NCI-H2227 (cell line): ENCODE measurements around the gene ERP29.
"Not testable (repeated sequence)": the region's sequence is repeated elsewhere in the genome, so short reads cannot be mapped to it uniquely, and the experiment has no call there.

ENCODE experiments used
- DNase-seq: peaks from one replicate; lab custom pipeline; 2025; ENCODE audit not compliant: unreplicated experiment; lab: John Stamatoyannopoulos, UW

ERP29 gene

DNA sequence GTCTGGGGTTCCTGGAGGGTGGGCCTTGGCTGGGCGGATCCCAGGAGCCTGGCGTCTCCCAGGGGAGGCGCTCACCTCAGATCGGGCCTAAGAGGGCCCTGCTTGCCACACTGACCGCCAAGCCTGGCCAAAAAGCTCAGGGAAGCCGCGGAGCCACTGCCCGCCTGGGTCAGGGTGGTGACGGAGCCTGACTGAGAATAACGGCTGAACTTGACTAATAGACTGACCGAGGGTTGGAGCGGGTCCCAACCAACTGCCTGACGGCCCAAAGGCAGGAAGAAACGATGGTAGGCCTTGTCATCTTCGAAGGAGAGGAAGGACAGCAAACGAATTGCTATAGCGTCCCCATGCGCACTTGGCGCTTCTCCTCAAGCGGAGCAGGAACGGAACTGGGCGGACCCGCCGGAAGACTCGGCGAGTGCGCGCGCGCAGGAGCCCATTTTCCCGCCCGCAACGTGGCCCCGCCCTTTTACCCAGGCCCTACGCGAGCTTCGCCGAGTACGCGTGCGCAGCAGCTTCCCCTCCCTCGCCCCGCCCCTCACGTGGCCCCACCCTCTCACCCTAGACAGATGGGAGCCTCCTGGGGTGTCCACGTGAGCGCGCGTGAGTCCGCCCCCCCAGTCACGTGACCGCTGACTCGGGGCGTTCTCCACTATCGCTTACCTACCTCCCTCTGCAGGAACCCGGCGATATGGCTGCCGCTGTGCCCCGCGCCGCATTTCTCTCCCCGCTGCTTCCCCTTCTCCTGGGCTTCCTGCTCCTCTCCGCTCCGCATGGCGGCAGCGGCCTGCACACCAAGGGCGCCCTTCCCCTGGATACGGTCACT is at the start of gene ERP29, which contains the start of gene TMEM116:
ERP29 (plus strand) TSS at position 652 of the 826 bp plus-strand sequence; CDS start at position 692, 40 bp downstream.
TMEM116 (minus strand) TSS at position 391 of the 826 bp plus-strand sequence. CDS start 7,895 bp downstream, outside the sequence.
- peak; percentile 99 for DNase-seq

DNA sequence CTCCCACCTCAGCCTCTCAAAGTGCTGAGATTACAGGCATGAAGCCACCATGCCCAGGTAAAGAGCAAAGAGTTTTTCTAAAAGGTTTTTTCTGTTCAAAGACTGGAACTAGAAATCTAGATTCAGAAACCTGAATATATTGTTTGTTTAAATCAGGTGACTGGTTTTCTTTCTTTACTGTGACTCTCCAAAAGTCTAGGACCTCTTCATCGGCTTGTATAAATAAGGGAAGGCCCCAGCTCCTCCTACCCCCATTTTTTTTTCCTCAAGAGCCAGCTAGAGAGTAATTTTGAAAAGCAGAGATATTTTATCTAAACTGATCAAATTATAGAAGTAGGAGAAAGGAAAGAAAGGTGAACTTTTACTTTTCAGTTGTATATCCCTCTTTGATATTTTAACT is 48.3 kb upstream of the ERP29 start:
- DNase-seq = no peak

DNA sequence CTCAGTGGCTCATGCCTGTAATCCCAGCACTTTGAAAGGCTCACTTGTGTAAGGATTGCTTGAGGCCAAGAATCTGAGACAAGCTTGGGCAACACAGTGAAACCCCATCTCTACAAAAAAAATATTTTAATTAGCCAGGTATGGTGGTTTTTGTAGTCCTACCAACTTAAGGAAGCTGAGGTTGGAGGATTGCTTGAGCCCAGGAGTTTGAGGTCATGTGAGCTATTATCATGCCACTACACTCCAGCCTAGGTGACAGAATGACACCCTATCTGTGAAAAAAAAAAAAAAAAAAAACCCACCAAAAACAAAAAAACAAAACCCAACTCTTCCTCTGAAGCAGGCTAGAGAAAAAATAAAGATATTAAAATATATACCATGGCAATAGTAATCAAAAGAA is 41.4 kb upstream of the ERP29 start:
- no peak for DNase-seq

DNA sequence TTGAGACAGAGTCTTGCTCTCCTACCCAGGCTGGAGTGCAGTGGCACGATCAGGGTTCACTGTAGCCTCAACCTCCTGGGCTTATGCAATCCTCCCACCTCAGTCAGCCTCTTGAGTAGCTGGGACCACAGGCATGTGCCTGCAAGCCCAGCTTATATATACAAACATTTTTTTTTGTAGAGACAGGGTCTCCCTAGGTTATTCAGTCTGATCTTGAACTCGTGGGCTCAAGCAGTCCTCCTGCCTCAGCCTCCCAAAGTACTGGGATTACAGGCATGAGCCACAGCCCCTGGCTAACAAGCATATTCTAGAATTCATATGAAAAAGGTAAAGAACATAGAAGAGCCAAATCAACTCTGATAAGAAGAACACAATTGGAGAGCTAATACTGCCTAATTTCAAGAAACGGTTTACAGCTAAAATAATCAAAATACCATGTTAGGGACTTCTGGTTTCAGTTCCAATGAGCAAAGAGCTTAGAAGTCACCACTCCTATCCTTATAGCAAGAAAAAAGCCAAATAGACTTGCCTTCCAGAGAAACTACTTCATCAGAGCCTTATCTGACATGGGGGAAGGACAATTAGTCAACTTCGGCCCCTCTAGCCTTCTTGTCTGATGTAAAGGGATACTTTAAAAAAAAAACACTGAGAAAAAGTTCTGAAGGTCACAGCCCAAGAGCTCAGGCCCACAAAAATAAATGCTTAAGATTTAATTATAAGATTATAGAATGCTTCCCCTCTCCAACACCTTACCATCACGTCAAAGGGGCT is 37.9 kb upstream of the ERP29 start:
- DNase-seq = no peak

DNA sequence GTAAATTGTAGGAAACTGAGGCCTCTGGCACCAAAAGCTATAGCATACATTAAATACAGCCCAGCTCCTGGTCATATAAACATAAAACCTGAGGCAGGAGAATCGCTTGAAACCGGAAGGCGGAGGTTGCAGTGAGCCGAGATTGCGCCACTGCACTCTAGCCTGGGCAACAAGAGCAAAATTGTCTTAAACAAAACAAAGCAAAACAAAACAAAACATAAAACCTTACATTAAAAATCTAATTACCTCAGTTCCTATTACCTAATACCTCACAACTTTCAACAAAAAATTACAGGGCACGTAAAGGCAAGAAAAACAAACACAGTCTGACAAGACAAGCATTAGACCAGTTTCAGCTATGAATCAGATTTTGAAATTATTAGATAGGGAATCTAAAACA is 36.9 kb upstream of the ERP29 start:
- no peak for DNase-seq

DNA sequence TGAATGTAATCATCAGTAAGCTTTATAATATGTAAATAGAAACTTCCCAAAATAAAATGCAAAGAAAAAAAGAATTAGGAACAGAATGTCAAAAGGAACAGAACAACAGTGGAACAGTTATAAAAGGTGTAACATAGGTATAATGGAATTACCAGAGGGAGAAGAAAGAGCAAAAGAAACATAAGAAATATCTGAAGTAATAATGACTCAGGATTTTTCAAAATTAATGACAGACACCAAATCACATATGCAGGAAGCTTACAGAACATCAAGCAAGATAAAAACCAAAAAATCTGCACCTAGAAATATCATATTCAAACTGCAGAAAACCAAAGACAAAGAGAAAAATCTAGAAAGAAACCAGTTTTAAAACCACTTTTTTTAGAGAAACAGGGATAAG is 36.4 kb upstream of the ERP29 start:
- DNase-seq = no peak

DNA sequence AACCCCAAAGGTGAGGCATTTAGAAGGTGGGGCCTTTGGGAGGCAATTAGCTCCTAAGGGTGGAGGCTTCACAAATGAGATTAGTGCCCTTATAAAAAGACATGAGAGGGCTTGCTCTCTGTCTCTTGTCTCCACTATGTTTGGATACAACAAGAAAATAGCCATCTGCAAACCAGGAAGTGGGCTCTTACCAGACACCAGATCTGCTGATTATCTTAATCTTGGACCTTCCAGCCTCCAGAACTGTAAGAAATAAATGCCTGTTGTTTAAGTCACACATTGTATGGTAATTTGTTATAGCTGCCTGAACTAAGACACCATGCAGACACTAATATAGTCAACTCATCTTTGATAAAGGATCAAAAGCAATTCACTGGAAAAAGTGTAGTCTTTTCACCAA is 34.7 kb upstream of the ERP29 start:
- no peak for DNase-seq

DNA sequence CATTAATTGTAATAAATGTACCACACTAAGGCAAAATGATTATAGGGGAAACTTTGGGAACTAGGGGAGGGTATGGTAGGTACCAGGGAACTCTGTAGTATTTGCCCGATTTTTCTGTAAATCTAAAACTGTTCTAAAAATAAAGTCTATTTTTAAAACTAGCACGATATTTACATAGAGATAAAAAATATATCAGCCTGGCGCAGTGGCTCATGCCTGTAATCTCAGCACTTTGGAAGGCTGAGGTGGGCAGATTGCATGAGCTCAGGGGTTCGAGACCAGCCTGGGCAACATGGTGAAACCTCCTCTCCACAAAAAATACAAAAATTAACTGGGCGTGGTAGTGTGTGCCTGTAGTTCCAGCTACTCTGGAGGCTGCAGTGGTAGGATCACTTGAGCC is 32.6 kb upstream of the ERP29 start:
- DNase-seq = no peak

DNA sequence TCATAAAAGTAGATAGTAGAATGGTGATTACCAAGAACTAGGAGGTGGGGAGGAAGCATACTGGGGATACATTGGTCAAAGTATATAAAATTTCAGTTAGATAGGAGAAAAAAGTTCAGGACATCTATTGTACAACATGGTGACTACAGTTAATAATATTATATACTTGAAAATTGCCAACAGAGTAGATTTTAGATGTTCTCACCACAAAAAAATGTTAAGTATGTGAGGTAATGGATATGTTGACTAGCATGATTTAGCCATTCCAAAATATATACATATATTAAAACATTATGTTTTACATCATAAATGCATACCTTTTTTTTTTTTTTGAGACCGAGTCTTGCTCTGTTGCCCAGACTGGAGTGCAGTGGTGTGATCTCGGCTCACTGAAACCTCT is 31.2 kb upstream of the ERP29 start:
- DNase-seq = no peak

DNA sequence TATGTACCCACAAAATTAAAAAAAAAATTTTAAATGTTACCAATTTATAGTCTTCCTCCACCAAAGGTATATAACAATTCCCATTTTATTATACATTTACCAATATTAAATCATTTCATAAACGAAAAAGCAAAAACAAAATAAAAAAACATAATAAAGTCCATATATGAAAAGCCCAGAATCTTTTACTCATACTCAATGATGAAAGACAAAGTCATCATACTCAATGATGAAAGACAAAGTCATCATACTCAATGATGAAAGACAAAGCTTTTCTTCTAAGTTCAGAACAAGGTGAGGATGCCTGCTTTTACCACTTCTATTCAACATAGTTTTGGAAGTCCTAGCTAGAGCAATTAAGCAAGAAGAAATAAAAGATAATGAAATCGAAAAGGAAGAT is 28.4 kb upstream of the ERP29 start:
- DNase-seq = no peak

DNA sequence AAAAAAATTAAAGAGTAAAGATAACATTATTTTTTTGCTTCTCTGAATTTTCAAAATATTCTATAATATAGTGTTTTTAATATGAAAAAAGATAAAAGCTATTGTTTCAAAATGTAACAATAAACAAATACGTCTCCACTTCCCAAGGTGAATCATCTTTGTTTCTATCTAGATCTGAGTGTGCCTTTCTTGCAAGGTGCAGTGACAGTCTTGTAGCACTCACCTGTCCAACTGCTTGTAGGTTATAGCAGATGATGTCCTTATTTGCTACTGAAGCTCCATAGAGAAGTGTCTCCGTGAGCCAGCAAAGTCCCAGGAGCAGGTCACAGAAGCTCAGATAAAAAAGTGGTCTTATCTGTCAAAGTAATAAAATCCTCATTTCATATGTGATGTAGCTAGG is 21.7 kb upstream of the ERP29 start:
- DNase-seq = no peak

DNA sequence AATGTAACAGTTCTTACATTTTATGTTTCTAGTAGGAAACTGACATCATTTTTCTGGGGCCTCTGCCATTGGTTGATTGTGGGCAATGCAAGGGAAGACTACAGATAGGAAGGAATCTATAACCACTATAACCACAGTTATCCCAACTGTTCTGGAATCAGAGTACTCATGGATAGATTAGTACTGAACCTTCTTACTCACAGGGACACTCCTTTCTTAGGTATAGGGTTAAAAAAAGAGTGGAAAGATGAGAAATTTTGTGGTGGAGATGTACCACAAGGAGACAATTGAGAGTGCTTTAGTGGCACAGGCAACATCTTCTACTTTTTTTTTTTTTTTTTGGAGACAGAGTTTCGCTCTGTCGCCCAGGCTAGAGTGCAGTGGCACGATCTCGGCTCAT is 21.3 kb upstream of the ERP29 start:
- DNase-seq = no peak

DNA sequence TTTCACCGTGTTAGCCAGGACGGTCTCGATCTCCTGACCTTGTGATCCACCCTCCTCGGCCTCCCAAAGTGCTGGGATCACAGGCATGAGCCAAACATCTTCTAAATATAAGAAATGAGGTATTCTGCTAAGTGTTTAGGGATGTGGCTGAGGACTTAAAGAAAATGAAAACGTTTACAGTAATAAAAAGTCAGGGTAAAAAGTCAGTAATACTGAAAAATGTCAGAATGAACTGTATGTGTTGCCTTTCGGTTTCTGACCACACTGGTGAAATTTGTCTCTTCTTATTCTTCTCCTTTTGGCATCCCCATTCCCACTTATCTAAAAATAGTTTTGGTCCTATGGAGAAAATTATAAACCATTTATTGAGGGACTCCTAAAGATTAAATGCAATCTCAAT is 20.8 kb upstream of the ERP29 start:
- DNase-seq = no peak

DNA sequence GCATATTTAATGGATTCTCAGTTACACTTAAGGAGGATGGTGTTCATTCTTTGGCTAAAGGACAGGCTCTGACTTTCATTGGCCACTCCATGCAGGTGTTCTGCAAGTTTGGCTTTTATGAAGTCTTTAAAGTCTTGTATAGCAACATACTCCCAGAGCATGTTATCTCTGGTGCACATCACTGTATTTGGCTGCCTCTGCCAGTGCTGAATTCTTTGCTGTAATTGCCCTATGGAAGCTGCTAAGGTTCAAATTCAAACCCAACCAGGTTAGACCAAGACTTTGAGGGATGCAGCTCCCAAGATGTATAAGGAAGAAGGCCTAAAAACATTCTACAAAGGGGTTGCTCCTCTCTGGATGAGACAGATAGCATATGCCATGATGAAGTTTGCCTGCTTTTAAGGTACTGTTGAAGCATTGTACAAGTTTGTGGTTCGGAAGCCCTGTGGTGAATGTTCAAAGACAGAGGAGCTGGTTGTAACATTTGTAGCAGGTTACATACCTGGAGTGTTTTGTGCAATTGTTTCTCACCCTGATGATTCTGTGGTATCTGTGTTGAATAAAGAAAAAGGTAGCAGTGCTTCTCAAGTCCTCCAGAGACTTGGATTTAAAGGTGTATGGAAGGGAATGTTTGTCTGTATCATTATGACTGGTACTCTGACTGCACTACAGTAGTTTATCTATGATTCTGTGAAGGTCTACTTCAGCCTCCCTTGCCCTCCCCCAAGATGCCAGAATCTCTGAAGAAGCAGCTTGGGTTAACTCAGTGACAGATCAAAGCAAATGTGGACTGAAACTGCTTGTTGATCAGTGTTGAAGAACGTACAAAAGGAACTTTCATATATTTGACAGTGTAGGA is 19.7 kb upstream of the ERP29 start:
- DNase-seq = no peak

DNA sequence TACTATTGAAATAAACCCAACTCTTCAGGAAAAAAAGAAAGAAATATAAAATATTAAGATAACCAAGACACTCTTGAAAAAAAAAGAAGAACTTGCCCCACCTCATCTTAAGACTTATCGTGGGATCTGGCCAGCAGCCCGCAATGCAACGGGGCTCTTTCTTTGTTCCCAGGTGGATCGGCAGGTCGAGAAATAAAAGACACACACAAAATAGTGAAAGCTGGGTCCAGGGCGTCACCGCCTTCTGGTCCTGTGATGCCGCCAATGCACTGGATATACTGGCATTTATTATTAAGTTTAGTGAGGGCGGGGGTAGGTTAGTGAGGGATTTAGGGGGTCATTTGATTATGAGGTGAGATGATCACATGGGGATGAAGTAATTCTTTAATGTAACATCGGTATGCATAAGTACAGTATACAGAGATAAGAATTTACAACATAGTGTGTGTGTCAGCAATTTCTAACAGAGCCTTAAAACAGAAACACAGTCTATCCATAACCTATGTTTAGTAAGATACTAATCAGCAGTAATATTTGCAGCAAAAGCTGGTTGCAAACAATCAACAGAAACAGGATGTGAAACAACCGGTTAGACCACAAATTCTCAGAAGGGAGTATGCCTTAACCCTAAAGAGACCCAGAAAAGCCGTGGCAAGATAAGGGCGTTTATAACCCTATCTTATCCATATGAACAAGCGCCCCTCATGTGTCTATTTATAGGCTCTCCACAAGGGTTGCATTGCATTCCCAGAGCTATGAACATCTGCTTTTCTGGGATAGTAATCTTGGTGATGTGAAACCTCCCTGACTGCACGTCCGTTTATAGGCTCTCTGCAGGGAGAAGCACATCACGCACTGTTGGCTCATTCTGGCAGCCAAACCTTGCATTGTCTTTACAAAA is 18.8 kb upstream of the ERP29 start:
- not testable (repeated sequence) for DNase-seq

DNA sequence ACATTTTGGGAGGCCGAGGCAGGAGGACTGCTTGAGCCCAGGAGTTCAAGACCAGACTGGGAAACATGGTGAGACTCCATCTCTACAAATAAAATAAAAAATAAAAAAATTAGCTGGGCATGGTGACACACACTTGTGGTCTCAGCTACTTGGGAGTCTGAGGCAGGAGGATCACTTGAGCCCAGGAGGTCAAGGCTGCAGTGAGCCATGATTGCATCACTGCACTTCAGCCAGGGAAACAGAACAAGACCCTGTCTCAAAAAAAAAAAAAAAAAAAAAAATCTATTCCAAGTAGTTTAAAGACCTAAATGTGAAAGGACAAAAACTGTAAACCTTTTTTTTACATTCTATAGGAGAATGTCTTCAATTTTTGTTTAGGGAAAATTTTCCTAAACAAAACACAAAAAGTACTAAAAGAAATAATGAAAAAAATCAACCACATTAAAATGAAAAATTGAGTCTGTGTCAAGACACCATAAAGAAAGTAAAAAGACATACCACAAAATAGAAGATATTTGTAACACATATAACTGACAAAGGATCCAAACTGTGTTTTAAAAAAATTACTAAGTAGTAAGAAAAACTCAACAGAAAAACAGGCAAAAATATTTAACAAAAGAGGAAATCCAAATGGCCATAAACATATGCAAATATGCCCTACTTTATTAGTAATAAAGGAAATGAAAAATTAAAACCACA is 17.3 kb upstream of the ERP29 start:
- no peak for DNase-seq

DNA sequence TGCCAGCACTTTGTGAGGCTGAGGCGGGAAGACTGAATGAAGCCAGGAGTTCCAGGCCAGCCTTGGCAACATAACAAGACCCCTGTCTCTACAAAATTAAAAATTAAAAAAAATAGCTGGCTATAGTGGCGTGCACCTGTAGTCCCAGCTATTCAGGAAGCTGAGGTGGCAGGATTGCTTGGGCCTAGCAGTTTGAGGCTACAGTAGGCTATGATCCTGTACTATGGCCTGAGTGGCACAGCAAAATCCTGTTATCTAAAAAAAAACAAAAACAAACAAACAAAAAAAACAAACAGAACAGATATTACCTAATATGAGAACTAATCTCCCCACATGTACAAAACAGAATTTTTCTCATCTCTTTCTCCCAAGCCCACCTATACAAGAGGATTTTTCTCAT is 15.9 kb upstream of the ERP29 start:
- DNase-seq = no peak

DNA sequence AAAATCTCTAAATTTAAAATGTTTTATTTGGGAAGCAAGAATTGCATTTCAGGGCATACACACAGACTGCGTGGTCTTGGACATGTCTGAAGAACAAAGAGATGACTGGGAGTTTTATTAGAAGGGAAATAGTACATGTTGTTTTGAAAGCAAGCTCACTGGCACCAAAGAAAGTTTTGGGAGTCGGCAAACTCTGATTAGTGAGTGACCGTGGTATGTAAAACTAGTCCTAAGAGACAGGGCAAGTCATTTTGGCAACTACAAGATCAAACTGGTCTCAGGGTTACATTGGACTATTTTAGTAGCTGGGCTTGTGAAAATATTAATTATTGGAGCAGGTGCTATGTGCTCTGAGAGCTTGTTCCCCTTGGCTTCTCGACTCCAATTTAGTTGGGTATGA is 15.2 kb upstream of the ERP29 start:
- DNase-seq = no peak

DNA sequence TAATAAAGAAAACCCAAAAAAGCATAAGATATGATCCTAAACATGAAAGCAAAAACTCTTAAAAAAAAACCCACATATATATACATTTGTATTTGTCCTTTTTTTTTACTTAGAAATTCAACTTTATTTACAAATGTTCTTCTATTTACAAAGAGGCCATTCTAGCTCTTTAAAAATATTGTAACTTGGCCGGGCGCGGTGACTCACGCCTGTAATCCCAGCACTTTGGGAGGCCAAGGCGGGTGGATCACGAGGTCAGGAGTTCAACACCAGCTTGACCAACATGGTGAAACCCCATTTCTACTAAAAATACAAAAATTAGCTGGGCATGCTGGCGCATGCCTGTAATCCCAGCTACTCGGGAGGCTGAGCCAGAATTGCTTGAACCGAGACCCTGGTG is 14.1 kb upstream of the ERP29 start:
- DNase-seq = not testable (repeated sequence)

DNA sequence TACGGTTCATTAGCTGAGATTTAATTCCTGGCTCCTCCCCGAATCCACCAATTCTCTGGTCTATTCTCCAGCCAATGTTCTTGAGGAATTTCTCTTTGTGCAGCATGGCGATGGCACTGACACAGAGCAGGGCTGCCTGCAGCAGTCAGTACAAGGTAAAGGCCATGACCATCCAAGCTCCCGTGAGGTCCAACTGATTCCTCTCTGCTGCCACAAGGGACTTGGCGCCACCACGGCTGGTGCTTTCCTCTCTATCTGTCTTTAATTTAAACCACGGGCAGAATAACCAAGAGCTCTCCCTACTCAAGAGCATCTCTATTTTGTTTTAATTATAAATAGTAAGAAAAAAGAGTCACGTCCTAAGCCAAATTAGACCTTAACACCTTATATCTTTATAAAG is 12.4 kb upstream of the ERP29 start:
- no peak for DNase-seq
